ENCODE results near the gene MCM9. TPM values are rescaled to one million over a fixed set of nuclear protein-coding genes. Genes with fewer than 3 reads are reported as not detected.
A peak's percentile ranks its signal among the peaks of the same experiment; 100 is the strongest.

Gene MCM9
- total and polyA plus RNA-seq, 2 experiments from 2014 or later: 11.1 to 13.5 TPM

DNA sequence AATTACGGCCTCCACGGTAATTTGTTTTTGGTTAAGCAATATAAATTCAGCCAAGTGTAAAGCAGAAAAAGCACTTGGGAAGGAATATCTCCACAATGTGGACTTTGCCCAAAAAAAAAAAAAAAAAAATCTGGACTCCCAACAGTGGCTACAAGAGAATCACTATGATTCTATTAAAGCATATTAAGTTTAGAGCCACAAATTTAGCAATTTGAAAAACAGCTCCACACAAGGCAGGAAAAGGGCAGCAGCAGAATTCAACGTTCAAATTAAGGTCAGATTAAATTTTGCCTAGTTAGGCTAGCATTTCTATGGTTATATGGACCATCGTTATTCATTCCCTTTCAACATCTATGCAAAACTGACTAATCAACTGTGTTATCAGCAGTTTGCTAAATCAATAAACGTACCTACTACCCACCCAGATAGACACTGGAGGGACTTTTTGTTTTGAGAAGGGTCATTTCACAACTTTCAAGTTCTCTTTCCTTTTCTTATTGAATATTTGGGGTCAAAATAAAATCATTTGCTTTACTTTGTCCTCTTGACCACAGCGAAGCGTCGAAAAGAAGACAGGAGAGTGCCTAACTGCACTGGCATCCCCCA, 1.0 kb downstream of the MCM9 start:
- WGBS (ENCODE audit: low lambda C conversion rate, missing lambda C conversion rate): 24% methylated on average over 8 of the region's 8 CpGs
- DNase-seq (ENCODE audit: low spot score): no peak
- H3K4me3 ChIP-seq: peak overlapping the region; percentile 97
- no peaks in the 10 kb centered on the region for H3K9me2 ChIP-seq (replicated peaks; ENCODE audit: insufficient read depth)
- H2AFZ ChIP-seq: peak overlapping the region; percentile 6
- H3K9me3 ChIP-seq (ENCODE audit: low read depth): no peaks in the 10 kb centered on the region
- H3K36me3 ChIP-seq (replicated peaks; ENCODE audit: insufficient read depth, low read depth): no peaks in the 10 kb centered on the region
- TF ChIP-seq EZH2 (IDR thresholded peaks at IDR 0.05; ENCODE audit: borderline replicate concordance) (no peak), EZH2phosphoT487 (IDR thresholded peaks at IDR 0.05; ENCODE audit: low read depth, severe bottlenecking, unreplicated experiment) (no peak)
- TF ChIP-seq, protein P1, sequence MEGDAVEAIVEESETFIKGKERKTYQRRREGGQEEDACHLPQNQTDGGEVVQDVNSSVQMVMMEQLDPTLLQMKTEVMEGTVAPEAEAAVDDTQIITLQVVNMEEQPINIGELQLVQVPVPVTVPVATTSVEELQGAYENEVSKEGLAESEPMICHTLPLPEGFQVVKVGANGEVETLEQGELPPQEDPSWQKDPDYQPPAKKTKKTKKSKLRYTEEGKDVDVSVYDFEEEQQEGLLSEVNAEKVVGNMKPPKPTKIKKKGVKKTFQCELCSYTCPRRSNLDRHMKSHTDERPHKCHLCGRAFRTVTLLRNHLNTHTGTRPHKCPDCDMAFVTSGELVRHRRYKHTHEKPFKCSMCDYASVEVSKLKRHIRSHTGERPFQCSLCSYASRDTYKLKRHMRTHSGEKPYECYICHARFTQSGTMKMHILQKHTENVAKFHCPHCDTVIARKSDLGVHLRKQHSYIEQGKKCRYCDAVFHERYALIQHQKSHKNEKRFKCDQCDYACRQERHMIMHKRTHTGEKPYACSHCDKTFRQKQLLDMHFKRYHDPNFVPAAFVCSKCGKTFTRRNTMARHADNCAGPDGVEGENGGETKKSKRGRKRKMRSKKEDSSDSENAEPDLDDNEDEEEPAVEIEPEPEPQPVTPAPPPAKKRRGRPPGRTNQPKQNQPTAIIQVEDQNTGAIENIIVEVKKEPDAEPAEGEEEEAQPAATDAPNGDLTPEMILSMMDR (IDR thresholded peaks at IDR 0.05; ENCODE audit: poor library complexity): no peak
- H3K27ac ChIP-seq: peak overlapping the region; percentile 36
- H3K27me3 ChIP-seq: no peaks in the 10 kb centered on the region
- H3K4me1 ChIP-seq (ENCODE audit: insufficient read depth): peaks cover 7% of the 10 kb centered on the region
- peaks cover 59% of the 10 kb centered on the region for H3K79me2 ChIP-seq
- H3K4me2 ChIP-seq: peak overlapping the region; percentile 81
- H4K20me1 ChIP-seq (ENCODE audit: insufficient read depth, poor library complexity, severe bottlenecking): no peaks in the 10 kb centered on the region

DNA sequence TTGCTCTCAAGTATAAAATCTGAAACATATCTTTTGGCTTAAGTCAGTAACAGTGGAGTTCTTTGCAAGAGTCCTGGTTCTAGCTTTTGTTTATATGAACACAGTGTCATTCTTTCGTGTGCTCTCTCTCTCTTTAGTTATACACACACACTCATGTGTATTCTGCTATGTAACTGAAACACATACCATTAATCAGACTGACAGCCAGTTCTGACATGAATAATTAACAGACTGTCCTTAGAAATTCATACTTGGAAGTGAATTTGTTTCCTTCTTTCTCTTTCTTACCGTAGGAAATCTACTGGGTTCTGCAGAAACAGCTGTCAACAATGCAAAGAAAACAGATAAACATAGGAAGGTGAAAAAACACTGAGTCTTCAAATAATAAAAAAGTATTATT, 2.5 kb downstream of the MCM9 start:
- DNase-seq (ENCODE audit: low spot score): no peak
- no peak overlapping the region for H3K27ac ChIP-seq
- no peak overlapping the region for H3K4me3 ChIP-seq

DNA sequence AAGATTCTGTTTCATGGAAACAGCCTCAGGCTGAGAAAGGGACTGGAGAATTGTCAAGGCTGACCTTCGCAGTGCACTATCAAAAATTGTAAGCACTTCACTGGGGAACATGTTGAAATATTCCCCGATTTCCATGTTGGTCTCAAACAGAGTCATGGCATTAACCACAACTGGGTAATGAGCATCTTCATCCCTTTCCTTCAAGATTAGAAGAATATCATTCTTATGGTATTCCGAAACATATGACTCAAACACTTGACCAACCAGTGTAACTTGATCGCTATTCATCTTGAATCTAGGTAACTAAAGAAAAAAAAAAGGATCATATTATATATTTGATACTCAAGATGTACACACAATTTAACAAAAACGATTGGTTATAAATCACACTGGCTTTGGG, 3.5 kb downstream of the MCM9 start:
- Histone ChIP-seq H3K9me3 (ENCODE audit: low read depth) (no peaks in the 10 kb centered on the region), H3K27ac (no peak overlapping the region), H3K79me2 (peaks cover 45% of the 10 kb centered on the region), H3K4me3 (no peak overlapping the region), H3K4me1 (ENCODE audit: insufficient read depth) (peaks cover 7% of the 10 kb centered on the region), H4K20me1 (ENCODE audit: insufficient read depth, poor library complexity, severe bottlenecking) (no peaks in the 10 kb centered on the region), H3K9me2 (replicated peaks; ENCODE audit: insufficient read depth) (no peaks in the 10 kb centered on the region), H3K4me2 (no peak overlapping the region), H3K27me3 (no peaks in the 10 kb centered on the region), H2AFZ (no peak overlapping the region), H3K36me3 (replicated peaks; ENCODE audit: insufficient read depth, low read depth) (no peaks in the 10 kb centered on the region)
- DNase-seq (ENCODE audit: low spot score): no peak
- 94% methylated on average over 5 of the region's 5 CpGs for WGBS (ENCODE audit: low lambda C conversion rate, missing lambda C conversion rate)
- TF ChIP-seq, protein P1 (IDR thresholded peaks at IDR 0.05; ENCODE audit: poor library complexity): no peak
- TF ChIP-seq EZH2 (IDR thresholded peaks at IDR 0.05; ENCODE audit: borderline replicate concordance): no peak
- TF ChIP-seq EZH2phosphoT487 (IDR thresholded peaks at IDR 0.05; ENCODE audit: low read depth, severe bottlenecking, unreplicated experiment): no peak

More for the DNA sequence above, 2.5 kb downstream of the MCM9 start:
- H3K36me3 ChIP-seq (replicated peaks; ENCODE audit: insufficient read depth, low read depth): no peaks in the 10 kb centered on the region
- no peak overlapping the region for H3K4me2 ChIP-seq
- TF ChIP-seq EZH2phosphoT487 (IDR thresholded peaks at IDR 0.05; ENCODE audit: low read depth, severe bottlenecking, unreplicated experiment) (no peak), EZH2 (IDR thresholded peaks at IDR 0.05; ENCODE audit: borderline replicate concordance) (no peak)
- TF ChIP-seq, protein P1 (IDR thresholded peaks at IDR 0.05; ENCODE audit: poor library complexity): no peak
- H3K4me1 ChIP-seq (ENCODE audit: insufficient read depth): peaks cover 7% of the 10 kb centered on the region
- peaks cover 55% of the 10 kb centered on the region for H3K79me2 ChIP-seq
- no peaks in the 10 kb centered on the region for H3K27me3 ChIP-seq
- H2AFZ ChIP-seq: no peak overlapping the region
- WGBS (ENCODE audit: low lambda C conversion rate, missing lambda C conversion rate): 63% methylated on average over 2 of the region's 2 CpGs
- H3K9me2 ChIP-seq (replicated peaks; ENCODE audit: insufficient read depth): no peaks in the 10 kb centered on the region
- H4K20me1 ChIP-seq (ENCODE audit: insufficient read depth, poor library complexity, severe bottlenecking): no peaks in the 10 kb centered on the region
- H3K9me3 ChIP-seq (ENCODE audit: low read depth): no peaks in the 10 kb centered on the region
